ENCODE results near the gene TMEM178A.
A peak's percentile ranks its signal among the peaks of the same experiment; 100 is the strongest.

Gene TMEM178A

GRCh38 chr2:39738936-39739335, 73.2 kb downstream of the TMEM178A start:
- TF ChIP-seq CTCF (conservative IDR thresholded peaks at IDR 0.05) = no peak
- H3K27ac ChIP-seq = no peak overlapping the region

GRCh38 chr2:39739386-39739785, 73.7 kb downstream of the TMEM178A start:
- no peak overlapping the region for H3K27ac ChIP-seq
- no peak for TF ChIP-seq CTCF (conservative IDR thresholded peaks at IDR 0.05)

GRCh38 chr2:39741871-39742270, 76.2 kb downstream of the TMEM178A start:
- H3K27ac ChIP-seq = no peak overlapping the region
- no peak for TF ChIP-seq CTCF (conservative IDR thresholded peaks at IDR 0.05)

- TF ChIP-seq CTCF (conservative IDR thresholded peaks at IDR 0.05) = no peak
- no peak overlapping the region for H3K27ac ChIP-seq
These were observed 77.6 kb downstream of the TMEM178A start for GRCh38 chr2:39743269-39743776.

GRCh38 chr2:39755466-39755865, 89.7 kb downstream of the TMEM178A start:
- TF ChIP-seq CTCF (conservative IDR thresholded peaks at IDR 0.05) = no peak
- H3K27ac ChIP-seq = no peak overlapping the region

- no peak for TF ChIP-seq CTCF (conservative IDR thresholded peaks at IDR 0.05)
These were observed 91.4 kb downstream of the TMEM178A start for GRCh38 chr2:39757156-39757555.

GRCh38 chr2:39762448-39762847, 96.7 kb downstream of the TMEM178A start:
- H3K27ac ChIP-seq = peak overlapping the region; percentile 62
- no peak for TF ChIP-seq CTCF (conservative IDR thresholded peaks at IDR 0.05)

More at GRCh38 chr2:39757156-39757555, 91.4 kb downstream of the TMEM178A start:
- no peak overlapping the region for H3K27ac ChIP-seq
